ENCODE measurements around the gene CMTM8.

GRCh38 chr3:32325927-32326326 is 87.4 kb downstream of the CMTM8 start:
- TF ChIP-seq REST (IDR thresholded peaks at IDR 0.05; ENCODE audit: insufficient read depth in 1 of 2, low read depth in 2 of 2, low read length in 2 of 2) (no peak), POLR2AphosphoS5 (IDR thresholded peaks at IDR 0.05; ENCODE audit: low read depth, low read length) (no peak), FOXP2 (optimal IDR thresholded peaks at IDR 0.05; ENCODE audit: borderline replicate concordance, extremely low read depth, extremely low read length, insufficient read depth) (no peak), SIN3A (IDR thresholded peaks at IDR 0.05; ENCODE audit: borderline replicate concordance, insufficient read depth, low read length) (no peak)
